CD4-positive, alpha-beta T cell treated with Interleukin-4 for 4 hours (primary cell): ENCODE data around the gene TOMM6.

ENCODE experiments used
- DNase-seq: peaks from one replicate; pipeline ENCODE4 v3.0.0-alpha.2; 2020

The TOMM6 gene

GRCh38 chr6:41824571-41825569 is 37.4 kb downstream of the TOMM6 start:
- DNase-seq = no peak

- DNase-seq = no peak
These were observed 39.0 kb downstream of the TOMM6 start for GRCh38 chr6:41826343-41827022.

DNA sequence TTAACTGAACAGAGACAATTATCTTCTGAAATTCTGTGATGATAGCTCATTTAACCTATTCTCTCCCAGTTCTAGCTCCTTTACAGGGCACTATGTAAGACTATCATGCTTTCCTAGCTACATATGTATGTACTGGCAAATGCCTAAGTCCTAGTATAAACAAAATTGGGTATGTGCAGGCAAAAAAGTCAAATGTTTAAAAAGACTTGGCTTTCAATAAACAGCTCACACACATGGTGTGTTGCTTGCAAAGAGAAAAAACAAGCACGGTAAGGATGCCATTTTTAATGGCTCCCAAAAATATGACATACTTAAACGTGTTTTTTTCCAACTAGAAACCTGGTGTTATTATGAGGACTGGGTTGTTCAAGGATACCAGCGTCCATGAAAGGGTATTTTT is 44.8 kb downstream of the TOMM6 start:
- DNase-seq = no peak

- no peak for DNase-seq
These were observed 48.6 kb downstream of the TOMM6 start for GRCh38 chr6:41836022-41836659.

DNA sequence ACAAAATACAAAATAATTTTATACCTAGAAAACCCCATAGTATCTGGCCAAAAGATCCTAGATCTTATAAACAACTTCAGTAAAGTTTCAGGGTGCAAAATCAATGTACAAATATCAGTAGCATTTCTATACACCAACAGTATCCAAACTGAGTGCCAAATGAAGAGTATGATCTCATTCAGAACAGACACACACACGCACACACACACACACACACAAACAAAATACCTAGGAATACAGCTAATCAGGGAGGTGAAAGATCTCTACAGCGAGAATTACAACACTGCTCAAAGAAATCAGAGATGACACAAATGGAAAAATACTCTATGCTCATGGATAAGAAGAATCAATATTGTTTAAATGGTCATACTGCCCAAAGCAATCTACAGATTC is 49.2 kb downstream of the TOMM6 start:
- DNase-seq = no peak
